ENCODE results near the gene ABRACL.

Gene ABRACL

DNA sequence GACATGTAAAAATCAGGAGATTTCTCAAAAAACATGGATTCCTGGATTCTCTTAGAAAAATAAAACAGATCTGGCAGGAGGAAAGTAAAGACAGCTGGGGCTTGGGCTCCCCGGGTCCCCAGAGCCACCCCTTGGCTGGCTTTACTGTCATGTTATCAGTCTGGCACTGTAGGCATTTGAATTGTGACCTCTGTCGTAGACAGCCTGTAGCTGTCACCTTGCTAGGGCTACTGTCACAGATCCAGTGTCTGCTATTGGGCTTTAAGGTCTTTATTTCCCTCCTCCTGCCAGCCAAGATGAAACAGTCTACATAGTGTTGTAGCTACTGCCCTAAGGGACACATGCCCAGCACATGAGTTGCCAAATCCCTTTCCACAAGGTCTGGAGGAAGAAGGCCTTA is 37.5 kb downstream of the ABRACL start:
- H3K9ac ChIP-seq (ENCODE audit: low read length): no peak overlapping the region
- no peak for TF ChIP-seq EZH2phosphoT487 (IDR thresholded peaks at IDR 0.05; ENCODE audit: low read length)
- TF ChIP-seq, protein P1, sequence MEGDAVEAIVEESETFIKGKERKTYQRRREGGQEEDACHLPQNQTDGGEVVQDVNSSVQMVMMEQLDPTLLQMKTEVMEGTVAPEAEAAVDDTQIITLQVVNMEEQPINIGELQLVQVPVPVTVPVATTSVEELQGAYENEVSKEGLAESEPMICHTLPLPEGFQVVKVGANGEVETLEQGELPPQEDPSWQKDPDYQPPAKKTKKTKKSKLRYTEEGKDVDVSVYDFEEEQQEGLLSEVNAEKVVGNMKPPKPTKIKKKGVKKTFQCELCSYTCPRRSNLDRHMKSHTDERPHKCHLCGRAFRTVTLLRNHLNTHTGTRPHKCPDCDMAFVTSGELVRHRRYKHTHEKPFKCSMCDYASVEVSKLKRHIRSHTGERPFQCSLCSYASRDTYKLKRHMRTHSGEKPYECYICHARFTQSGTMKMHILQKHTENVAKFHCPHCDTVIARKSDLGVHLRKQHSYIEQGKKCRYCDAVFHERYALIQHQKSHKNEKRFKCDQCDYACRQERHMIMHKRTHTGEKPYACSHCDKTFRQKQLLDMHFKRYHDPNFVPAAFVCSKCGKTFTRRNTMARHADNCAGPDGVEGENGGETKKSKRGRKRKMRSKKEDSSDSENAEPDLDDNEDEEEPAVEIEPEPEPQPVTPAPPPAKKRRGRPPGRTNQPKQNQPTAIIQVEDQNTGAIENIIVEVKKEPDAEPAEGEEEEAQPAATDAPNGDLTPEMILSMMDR (IDR thresholded peaks at IDR 0.05; ENCODE audit: low read length): no peak
- no peak for TF ChIP-seq EZH2 (optimal IDR thresholded peaks at IDR 0.05; ENCODE audit: low read depth, low read length)
- H4K20me1 ChIP-seq (ENCODE audit: insufficient read depth, low read length): no peaks in the 10 kb centered on the region
- no peaks in the 10 kb centered on the region for H3K9me3 ChIP-seq (replicated peaks; ENCODE audit: insufficient read depth, low read length)
- no peaks in the 10 kb centered on the region for H3F3A ChIP-seq (ENCODE audit: insufficient read depth, low read length)
- no peaks in the 10 kb centered on the region for H3K79me2 ChIP-seq (ENCODE audit: low read length)
- H3K36me3 ChIP-seq (replicated peaks; ENCODE audit: insufficient read depth, low read length): no peaks in the 10 kb centered on the region
- H3K4me3 ChIP-seq (ENCODE audit: low read length): no peak overlapping the region
- no peaks in the 10 kb centered on the region for H3K27me3 ChIP-seq (replicated peaks; ENCODE audit: insufficient read depth, low read length)
- H3K4me2 ChIP-seq (ENCODE audit: low read depth, low read length): no peak overlapping the region
- no peak overlapping the region for H2AFZ ChIP-seq (ENCODE audit: low read length)
- H3K27ac ChIP-seq (ENCODE audit: low read length): no peak overlapping the region
- no peaks in the 10 kb centered on the region for H3K4me1 ChIP-seq (ENCODE audit: low read length)
- no peaks in the 10 kb centered on the region for H3K9me2 ChIP-seq (replicated peaks; ENCODE audit: insufficient read depth, low read length)
- DNase-seq: no peak

DNA sequence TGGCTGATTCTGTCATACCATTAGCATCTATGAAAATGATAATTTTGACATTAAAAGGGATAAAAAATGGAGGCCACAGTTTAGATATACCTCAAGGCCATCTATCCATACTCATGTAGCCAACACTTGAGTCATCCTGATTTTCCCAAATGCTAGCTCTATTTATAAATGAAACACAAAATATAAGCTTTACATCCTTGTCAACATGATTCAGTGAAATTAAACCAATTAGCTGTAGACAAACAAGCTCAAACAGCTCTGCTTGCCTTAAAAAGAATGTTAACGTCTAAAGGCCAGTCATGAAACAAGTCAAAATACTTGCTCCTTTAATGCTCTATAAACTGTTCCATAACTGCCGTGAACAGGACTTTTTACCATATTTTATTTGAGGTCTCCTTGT is 40.3 kb downstream of the ABRACL start:
- H3K36me3 ChIP-seq (replicated peaks; ENCODE audit: insufficient read depth, low read length): no peaks in the 10 kb centered on the region
- DNase-seq: no peak
- no peak overlapping the region for H3K4me3 ChIP-seq (ENCODE audit: low read length)
- no peaks in the 10 kb centered on the region for H3K9me2 ChIP-seq (replicated peaks; ENCODE audit: insufficient read depth, low read length)
- H4K20me1 ChIP-seq (ENCODE audit: insufficient read depth, low read length): no peaks in the 10 kb centered on the region
- no peak overlapping the region for H3K9ac ChIP-seq (ENCODE audit: low read length)
- no peaks in the 10 kb centered on the region for H3K27me3 ChIP-seq (replicated peaks; ENCODE audit: insufficient read depth, low read length)
- TF ChIP-seq EZH2phosphoT487 (IDR thresholded peaks at IDR 0.05; ENCODE audit: low read length): no peak
- TF ChIP-seq, protein P1 (IDR thresholded peaks at IDR 0.05; ENCODE audit: low read length): no peak
- TF ChIP-seq EZH2 (optimal IDR thresholded peaks at IDR 0.05; ENCODE audit: low read depth, low read length): no peak
- no peaks in the 10 kb centered on the region for H3K4me1 ChIP-seq (ENCODE audit: low read length)
- no peak overlapping the region for H3K4me2 ChIP-seq (ENCODE audit: low read depth, low read length)
- H2AFZ ChIP-seq (ENCODE audit: low read length): no peak overlapping the region
- no peak overlapping the region for H3K27ac ChIP-seq (ENCODE audit: low read length)
- H3K9me3 ChIP-seq (replicated peaks; ENCODE audit: insufficient read depth, low read length): no peaks in the 10 kb centered on the region
- no peaks in the 10 kb centered on the region for H3F3A ChIP-seq (ENCODE audit: insufficient read depth, low read length)
- H3K79me2 ChIP-seq (ENCODE audit: low read length): no peaks in the 10 kb centered on the region

GRCh38 chr6:139073118-139073517 is 44.6 kb downstream of the ABRACL start:
- no peak overlapping the region for H3K27ac ChIP-seq (ENCODE audit: low read length)
- H3K9me2 ChIP-seq (replicated peaks; ENCODE audit: insufficient read depth, low read length): no peaks in the 10 kb centered on the region
- no peak for DNase-seq
- no peak overlapping the region for H3K4me2 ChIP-seq (ENCODE audit: low read depth, low read length)
- no peaks in the 10 kb centered on the region for H4K20me1 ChIP-seq (ENCODE audit: insufficient read depth, low read length)
- H3K9ac ChIP-seq (ENCODE audit: low read length): no peak overlapping the region
- no peaks in the 10 kb centered on the region for H3K27me3 ChIP-seq (replicated peaks; ENCODE audit: insufficient read depth, low read length)
- H2AFZ ChIP-seq (ENCODE audit: low read length): no peak overlapping the region
- H3K79me2 ChIP-seq (ENCODE audit: low read length): no peaks in the 10 kb centered on the region
- H3K9me3 ChIP-seq (replicated peaks; ENCODE audit: insufficient read depth, low read length): no peaks in the 10 kb centered on the region
- no peaks in the 10 kb centered on the region for H3K4me1 ChIP-seq (ENCODE audit: low read length)
- no peak overlapping the region for H3K4me3 ChIP-seq (ENCODE audit: low read length)
- no peaks in the 10 kb centered on the region for H3K36me3 ChIP-seq (replicated peaks; ENCODE audit: insufficient read depth, low read length)
- H3F3A ChIP-seq (ENCODE audit: insufficient read depth, low read length): no peaks in the 10 kb centered on the region
- no peak for TF ChIP-seq EZH2 (optimal IDR thresholded peaks at IDR 0.05; ENCODE audit: low read depth, low read length)

DNA sequence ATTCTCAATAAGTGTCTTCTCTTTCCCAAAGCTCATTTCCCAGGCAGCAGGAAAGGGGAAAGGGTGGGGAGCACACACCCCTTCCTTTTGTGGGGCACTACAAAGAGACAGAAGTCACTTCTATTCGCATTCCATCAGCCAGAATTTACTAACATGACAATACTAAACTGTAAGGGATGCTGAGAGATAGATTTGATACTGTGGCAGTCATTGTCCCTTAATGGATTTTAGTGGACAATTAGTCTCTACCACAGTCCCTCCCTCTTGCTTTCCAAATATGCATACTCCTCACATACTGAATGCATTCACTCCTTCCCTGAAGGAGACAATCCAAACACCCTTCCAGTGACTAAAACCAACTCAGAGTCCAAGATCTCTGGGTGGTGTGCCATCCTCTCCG is 50.5 kb downstream of the ABRACL start:
- no peak overlapping the region for H2AFZ ChIP-seq (ENCODE audit: low read length)
- H3F3A ChIP-seq (ENCODE audit: insufficient read depth, low read length): no peaks in the 10 kb centered on the region
- no peak overlapping the region for H3K4me3 ChIP-seq (ENCODE audit: low read length)
- no peak overlapping the region for H3K27ac ChIP-seq (ENCODE audit: low read length)
- no peak for DNase-seq
- no peak overlapping the region for H3K4me2 ChIP-seq (ENCODE audit: low read depth, low read length)
- no peak overlapping the region for H3K9ac ChIP-seq (ENCODE audit: low read length)
- H3K9me3 ChIP-seq (replicated peaks; ENCODE audit: insufficient read depth, low read length): no peaks in the 10 kb centered on the region
- no peaks in the 10 kb centered on the region for H3K27me3 ChIP-seq (replicated peaks; ENCODE audit: insufficient read depth, low read length)
- no peaks in the 10 kb centered on the region for H3K36me3 ChIP-seq (replicated peaks; ENCODE audit: insufficient read depth, low read length)
- no peaks in the 10 kb centered on the region for H3K79me2 ChIP-seq (ENCODE audit: low read length)
- TF ChIP-seq EZH2phosphoT487 (IDR thresholded peaks at IDR 0.05; ENCODE audit: low read length) (no peak), EZH2 (optimal IDR thresholded peaks at IDR 0.05; ENCODE audit: low read depth, low read length) (no peak)
- TF ChIP-seq, protein P1 (IDR thresholded peaks at IDR 0.05; ENCODE audit: low read length): no peak
- H3K4me1 ChIP-seq (ENCODE audit: low read length): no peaks in the 10 kb centered on the region
- H4K20me1 ChIP-seq (ENCODE audit: insufficient read depth, low read length): no peaks in the 10 kb centered on the region
- H3K9me2 ChIP-seq (replicated peaks; ENCODE audit: insufficient read depth, low read length): no peaks in the 10 kb centered on the region
